ENCODE data around the gene TMEM169.

TMEM169 gene

DNA sequence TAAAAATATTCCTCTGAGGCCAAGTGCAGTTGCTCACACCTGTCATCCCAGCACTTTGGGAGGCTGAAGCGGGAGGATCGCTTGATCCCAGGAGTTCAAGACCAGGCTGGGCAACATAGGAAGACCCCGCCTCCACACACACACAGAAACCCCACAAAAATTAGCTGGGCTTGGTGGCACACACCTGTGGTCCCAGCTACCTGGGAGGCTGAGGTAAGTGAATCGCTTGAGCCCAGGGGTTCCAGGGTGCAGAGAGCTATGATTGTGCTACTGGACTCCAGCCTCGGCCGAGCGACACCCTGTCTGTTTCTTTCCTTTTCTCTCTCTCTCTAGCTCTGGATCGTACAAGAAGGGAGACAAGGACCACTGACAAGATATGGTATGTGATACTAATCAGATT, 25.6 kb downstream of the TMEM169 start:
- no peak for DNase-seq

DNA sequence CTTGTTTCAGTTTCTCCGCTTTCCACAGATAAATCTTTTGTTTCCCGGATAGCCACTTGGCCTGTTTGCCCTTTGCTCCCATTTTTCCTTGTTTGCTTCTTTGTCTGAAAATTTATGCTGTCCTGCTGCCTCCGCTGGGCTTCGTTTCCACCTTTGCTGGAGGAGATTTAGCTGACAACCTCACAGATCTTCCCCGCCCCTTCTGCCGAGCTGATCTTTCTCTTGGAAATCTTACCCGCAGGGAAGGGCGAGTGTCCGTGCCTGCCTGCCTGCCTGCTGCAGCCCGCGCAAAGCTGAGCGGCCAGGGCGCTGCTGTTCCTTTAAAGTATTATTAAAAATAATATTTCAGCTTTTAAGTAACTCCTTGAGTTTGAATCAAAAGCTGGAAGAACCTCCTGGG, 26.0 kb downstream of the TMEM169 start:
- DNase-seq = no peak

DNA sequence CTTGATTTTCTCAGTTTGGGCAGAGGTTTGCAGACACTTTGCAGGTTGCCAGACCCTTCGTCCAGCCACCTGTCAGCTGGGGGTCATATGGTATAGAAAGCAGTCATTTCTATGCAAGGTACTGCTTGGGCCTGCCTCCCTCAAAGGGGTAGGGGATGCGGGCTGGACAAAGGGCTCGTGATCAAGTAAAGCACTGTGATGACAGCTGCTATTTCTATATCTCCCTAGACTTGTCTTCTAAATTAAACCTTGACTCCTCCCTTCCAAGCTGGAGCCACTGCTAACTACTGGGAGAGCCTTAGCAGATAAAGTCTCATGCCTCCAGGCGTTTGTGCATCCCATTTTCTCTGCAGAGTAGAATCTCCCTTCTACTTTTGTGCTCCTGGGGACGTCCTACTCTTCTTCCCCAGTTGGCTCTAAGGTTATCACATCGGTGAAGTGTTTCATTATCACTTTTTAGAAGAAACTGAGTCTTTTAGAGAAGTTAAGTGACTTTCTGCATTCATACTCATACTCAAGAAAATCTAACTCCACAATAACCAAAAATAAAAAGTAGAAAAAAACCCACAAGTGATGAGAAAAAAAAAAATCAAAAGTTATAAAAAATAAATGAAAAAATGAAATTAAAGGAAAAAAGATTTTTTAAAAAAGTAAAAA, 26.7 kb downstream of the TMEM169 start:
- DNase-seq = no peak

DNA sequence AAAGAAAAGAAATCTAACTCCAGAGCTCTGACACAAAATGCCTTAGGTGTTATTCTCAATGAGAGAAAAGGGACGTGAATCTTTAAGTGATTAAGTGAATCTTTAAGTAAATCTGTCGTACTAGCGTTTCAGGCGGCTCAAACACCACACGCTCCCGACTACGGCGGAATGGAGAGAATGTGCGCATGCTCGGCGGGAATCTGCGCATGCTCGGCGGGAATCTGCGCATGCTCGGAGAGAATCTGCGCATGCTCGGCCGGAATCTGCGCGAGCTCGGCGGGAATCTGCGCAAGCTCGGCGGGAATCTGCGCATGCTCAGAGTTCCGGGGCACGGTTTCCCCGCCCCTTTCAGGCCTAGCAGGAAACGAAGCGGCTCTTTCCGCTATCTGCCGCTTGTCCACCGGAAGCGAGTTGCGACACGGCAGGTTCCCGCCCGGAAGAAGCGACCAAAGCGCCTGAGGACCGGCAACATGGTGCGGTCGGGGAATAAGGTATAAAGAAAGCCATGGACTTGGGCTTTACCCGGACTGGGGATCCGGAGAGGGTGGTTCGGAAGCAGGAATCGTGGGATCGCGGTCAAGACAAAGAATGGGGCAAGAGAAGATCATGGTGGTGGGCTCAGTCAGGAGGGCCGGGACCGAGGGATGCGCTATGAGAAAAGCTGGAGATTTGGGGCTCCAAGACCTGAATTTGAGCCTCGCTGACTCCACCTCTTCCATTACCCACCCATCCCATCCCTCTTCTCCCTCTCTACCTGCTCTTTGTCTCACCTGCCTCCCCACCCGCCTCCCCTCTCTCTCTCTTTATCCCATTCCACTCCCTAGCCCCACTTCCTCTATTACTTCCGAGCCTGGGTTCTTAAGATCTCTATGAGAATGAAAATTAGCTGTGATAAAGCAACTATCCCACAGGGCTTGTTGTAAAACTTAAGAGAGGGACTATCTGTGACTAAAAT, 27.5 kb downstream of the TMEM169 start, which contains the start of gene XRCC5:
XRCC5 (plus strand) TSS at position 382 of the 955 bp plus-strand sequence; CDS start at position 471, 89 bp downstream.
- peak; percentile 99 for DNase-seq

DNA sequence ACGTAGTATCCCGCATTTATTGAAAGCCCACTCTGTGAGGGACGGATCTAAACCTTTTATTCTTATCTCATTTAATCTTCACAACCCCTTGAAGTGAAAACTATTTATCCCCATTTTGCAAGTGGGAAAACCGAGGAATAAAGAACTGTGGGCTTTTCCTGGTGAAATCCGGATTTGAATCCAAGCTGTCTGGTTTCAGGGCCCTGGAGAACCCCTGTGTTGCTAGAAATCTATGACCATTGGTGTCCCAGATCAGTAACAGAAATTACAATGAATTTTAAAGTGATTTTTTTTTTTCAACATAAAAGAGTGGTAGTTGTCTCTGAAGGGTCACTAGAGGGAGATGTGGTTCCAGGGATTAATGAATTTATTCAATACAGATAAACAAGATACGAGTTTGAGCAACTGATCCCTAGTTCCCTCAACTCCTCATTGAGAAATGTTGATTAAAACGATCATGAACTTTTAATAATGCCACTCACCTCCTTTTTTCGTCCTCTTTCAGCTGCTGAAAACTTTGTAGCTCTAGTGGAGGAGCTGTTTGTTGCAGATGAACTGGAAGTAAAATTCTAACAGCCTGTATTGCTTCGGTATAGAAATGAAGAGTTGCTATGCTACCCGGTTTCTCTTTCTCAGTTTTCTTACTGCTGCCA, 28.4 kb downstream of the TMEM169 start:
- DNase-seq = no peak

DNA sequence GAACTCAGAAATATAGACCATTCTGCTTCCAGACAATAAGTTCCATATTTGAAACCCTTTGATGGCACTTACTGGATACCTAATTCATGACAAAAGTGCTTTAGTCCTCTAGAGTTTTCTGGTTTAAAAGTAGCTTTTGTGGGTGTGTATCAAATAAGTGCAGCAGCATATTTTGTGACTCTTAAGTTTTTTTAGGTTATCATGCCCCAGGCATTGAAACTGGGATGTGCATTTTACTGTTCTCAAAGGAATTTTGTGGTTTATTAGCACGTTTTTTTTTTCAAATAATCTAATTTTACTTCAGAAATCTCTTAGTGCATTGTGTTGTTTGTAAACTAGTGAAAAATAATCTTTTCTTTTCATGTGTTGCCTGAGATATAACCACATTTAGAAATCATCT, 28.9 kb downstream of the TMEM169 start:
- DNase-seq = no peak

DNA sequence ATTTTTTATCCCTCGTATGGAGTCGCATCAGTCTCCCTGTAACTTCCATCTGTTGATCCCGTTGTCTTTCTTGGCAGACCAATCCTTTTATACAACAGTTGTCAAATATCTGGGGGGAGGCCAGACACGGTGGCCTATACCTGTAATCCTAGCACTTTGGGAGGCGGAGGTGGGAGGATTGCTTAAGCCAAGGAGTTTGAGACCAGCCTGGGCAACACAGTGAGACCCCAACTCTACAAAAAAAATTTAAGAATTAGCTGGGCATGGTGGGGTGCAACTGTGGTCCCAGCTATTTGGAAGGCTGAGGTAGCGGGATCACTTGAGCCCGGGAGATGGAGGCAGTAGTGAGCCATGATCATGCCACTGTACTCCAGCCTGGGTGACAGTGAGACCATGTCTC, 29.4 kb downstream of the TMEM169 start:
- DNase-seq = no peak

DNA sequence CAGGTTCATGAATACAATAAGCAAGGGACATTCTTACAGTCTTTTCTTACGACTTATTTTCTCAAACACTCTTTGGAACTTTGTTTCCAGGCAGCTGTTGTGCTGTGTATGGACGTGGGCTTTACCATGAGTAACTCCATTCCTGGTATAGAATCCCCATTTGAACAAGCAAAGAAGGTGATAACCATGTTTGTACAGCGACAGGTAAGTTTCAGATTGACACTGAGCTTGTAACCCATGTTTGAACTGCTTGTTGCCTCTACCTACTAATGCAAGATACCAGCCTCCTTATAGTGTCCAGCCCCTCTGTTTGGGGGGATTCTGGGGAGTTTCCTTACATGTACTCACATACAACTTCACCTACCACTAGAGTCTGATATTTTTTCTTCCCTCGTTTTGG, 31.2 kb downstream of the TMEM169 start:
- DNase-seq = no peak

DNA sequence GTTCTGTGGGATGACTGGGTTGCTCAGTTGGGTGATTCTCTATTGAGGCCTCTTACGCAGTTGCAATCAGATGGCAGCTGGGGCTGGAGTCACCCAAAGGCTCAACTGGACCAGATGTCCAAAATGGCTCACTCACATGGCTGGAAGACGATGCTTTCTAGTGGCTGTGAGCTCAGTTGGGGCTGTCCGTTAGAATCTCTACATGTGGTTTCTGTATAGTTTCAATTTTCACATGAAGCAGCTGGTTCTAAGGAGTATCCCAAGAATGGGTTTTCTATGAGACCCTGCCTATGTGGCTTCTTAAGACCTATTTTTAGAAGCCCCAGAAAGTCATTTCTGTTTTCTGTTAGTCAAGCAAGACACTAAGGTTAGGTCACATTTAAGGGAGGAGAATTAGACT, 31.9 kb downstream of the TMEM169 start:
- peak; percentile 63 for DNase-seq

DNA sequence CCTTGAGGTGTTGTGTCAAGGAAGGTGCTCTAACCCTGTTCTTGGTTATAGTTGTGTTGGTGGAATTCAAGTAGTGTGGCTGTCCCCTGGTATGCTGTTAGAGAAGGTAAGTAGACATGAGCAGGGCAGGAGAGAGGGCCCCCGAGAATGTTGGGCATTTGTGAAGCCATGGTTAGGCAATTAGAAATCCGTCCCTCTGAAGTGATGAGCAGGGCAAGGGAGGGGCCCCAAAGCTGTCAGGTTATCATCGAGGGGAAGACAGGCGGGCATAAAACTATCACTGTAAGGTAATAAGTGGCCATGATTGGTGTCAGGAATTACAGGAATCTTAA, 32.6 kb downstream of the TMEM169 start:
- peak; percentile 59 for DNase-seq

DNA sequence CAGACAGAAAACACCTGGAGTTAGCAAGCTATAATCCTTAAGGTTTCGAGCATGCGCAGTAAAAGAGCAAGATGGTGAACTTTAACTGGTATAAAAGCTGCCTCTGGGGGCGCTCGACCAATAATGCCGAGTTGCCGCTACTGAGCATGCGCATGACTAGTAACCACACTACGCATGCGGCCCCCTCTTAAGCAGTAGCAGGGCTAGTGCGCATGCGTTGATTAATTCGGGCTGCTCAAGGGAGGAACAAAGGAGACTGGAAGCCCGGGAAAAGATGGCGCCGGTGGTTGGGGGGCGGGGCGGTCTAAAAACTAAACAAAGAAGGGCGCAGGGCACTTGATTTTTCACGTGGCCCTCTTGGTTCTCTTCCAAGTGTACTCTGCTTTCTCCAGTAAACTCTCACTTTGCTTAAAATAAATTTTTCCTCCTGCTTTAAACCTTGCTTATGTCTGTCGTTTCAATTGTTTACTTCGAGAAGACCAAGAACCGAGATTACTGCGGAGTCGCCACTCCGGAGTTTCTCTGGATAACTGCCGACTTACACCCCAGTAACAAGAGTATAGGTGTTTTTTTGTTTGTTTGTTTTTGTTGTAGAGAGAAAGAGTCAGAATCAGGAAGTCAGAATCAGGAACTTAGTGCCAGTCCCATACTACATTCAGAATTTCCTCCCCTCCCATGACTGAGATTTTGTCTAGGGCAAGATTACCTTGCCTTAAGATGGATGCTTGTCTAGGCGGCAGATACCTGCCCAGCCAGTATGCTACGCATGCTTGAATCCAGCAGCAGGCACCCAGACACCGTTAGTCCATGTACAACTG, 33.2 kb downstream of the TMEM169 start:
- peak; percentile 98 for DNase-seq

DNA sequence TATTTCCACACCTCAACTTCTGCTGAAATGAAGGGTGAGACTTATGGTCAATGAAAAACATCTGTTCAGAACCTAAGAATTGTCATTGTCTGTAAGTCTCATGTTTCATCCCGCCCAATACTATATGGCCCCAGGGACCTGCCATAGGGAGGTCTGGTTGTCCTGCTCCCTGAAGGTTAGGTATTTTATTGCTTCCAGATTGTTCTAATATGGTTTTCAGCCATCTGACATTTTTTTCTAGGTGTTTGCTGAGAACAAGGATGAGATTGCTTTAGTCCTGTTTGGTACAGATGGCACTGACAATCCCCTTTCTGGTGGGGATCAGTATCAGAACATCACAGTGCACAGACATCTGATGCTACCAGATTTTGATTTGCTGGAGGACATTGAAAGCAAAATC, 34.7 kb downstream of the TMEM169 start:
- no peak for DNase-seq

DNA sequence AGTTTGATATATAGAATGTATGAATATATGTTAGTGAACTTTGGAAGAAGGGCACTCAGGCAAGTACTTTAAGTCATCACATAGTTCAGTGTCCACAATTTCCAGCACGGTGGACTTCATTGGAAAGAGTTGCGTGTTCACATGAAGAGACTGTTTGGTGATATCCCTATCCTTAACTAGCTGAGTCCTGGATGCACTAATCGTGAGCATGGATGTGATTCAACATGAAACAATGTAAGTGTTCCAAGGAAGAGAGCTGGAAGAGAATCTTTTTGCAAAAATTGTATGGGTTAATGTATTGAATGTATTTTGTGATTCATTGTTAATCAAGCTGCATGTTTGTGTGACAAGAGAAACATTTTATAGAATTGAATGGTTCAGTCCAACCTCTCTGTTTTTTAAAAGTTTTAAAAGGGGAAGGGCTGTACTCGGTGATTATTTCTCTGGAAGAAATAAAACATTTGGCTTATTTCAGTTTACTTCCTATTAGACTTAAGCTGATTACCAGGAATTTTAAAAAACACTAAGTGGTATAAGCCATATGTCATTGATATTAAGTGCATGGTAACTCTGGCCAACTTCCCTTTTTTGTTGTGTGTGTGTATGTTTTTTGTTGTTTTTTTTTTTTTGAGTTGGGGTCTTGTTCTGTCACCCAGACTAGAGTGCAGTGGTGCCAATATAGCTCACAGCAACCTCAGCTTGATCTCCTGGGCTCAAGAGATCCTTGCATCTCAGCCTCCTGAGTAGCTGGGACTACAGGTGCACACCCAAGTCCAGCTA, 36.0 kb downstream of the TMEM169 start:
- no peak for DNase-seq

DNA sequence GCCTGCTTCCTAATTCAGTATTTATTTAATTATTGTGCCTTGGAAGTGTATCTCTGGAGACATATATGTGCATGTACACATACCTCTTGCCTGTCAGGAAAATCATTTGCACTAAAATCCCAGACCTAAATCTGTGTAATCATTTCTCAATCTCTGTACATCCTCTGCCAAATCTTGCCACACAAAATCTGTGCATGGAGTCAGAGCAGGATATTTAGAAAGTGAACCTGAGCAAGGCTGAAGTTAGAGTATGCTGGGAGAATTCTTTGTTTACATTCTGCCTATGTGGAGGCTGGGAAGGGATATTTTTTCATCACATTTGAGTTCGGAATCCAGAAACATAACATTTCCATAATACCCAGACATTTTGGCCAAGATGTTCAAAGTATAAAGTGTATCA, 36.8 kb downstream of the TMEM169 start:
- no peak for DNase-seq

DNA sequence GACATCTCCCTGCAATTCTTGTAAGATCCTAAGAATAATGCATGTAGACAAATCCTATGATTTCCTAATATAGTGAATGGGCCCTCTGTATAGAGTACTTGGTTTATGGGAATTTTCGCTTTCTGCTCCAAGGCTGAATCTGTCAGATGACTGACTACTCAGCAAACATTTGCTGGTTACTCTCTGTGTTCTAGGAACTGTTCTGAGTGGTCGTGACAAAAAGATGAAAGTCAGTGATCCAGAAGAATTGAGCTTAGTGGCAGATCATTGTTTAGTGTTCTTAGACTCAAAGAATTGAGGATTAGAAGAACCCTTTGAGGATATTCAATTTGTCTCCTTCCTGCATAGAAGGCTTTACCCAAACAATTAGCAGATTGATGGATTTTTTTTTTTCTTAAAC, 37.4 kb downstream of the TMEM169 start:
- no peak for DNase-seq

DNA sequence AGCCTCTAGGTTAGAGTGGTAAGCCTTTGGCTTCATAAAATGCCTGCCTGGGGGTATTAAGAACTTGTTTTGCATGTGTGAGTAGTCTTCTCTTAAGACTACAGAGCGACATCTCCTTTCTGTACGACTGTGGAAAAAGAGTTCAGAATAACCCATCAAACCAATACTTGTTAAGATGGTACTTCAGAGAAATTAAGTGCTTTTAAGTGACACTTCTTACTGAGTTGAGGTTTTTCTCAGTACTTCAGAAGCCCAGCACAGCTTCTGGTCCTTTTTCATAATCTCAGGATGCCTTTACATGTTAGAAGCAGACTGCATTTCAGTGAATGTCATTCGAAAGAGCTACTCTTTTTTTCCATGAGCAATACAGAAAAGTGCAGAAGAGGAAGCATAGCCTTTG, 38.3 kb downstream of the TMEM169 start:
- DNase-seq = no peak

DNA sequence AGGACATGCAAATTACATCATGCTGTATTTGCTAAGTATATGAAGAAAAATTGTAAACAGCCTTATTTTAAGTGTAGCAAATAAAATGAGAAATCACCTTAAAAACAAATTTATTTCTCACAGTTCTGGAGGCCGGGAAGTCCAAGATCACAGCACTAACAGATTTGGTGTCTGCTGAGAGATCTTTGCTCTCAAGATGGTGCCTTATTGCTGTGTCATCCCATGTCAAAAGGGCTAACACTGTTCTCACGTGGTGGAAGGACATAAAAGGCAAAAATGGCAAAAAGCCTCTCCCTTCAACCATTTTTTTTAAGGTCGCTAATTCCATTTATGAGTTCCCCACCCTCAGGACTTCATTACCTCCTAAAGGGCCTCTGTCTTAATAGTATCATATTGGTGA, 39.5 kb downstream of the TMEM169 start:
- DNase-seq = no peak

DNA sequence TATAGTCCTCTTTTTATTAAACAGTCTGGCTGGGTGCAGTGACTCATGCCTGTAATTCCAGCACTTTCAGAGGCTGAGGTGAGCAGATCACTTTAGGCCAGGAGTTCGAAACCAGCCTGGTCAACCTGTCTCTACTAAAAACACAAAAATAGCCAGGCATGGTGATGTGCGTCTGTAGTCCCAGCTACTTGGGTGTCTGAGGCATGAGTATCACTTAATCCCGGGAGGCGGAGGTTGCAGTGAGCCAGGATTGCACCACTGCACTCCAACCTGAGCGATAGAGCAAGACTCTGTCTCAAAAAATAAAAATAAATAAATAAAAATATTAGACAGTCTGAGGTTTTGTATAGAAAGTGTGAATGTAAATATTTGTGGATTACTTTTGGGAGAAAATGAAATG, 45.2 kb downstream of the TMEM169 start:
- DNase-seq = no peak

DNA sequence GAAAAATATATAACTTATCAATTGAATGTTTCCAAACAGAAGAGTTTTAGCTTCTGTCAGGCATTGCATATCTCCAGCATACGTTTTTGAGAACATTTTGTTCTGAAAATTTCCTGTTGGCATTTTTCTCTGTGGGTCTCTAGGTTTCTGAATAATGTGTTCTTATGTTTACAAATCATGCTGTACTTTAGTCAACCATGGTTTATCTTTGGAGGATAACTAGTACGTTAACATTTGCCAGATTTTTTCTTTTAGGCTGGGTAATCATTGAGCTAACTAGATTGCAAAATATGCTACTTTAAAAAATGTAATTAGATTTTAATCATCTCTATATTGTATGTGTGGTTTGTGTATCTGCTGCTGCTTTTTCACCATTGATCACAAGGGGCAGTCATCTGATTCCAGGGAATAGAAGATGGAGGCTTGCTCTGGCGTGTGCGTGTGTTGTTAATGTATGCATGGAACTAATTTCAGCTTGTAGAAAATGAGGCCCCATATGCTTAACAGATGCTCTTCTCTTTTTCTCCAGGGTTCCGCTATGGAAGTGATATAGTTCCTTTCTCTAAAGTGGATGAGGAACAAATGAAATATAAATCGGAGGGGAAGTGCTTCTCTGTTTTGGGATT, 48.7 kb downstream of the TMEM169 start:
- DNase-seq = no peak

DNA sequence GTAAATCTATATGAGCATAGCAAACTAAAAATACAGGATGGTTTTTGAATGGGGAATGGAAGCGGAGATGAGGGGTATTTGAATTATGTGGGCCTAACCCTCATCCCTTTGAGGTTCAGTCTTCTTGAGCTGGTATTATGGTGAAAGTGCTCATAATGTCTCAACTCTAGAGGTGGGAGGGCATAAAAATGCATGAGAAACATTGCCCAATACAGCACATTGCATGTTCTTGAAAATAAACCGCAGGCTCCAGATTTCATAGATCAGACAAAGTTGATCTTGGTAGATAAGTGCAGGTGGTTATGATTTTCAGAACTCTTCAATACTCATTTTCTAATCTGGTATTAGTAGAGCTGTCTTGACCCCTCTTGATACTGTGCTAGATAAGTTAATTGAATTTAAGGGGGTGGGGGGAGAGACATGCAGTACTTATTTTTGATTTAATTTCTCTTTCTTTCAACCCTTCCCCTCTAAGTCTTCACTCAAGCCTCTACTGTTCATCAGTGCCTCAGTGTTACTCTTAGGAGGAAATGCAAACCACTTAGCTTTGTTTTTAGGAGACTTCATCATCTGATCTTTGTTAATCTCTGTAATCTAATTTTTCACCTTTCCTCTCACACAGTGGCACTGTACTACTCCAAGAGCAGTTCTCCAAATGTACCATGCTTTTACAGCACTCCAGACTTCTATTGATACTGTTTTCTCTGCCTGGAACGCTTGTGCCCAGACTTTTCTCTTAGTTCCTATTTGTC, 49.6 kb downstream of the TMEM169 start:
- DNase-seq = no peak

DNA sequence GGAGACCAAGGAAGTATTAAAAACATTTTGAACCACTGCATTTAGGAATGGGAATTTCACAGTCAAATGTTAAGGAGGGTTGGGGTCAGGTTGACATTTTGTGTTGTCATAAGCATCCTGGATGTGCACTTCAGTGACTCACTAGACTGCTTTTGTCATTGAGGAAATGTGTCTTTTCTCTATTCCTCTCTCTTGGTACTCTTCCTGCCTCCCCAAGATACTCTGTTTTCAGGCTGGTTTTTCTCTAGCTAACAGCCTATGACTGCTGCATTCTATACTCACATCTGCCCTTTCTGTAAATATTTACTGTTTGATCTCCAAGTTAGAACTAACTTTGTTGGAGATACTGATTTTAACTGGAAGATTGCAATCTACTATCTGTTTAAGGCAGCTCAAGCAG, 50.9 kb downstream of the TMEM169 start:
- DNase-seq = no peak
